ENCODE measurements around the gene HPCAL1. TPM values are rescaled to one million over a fixed set of nuclear protein-coding genes. Genes with fewer than 3 reads are reported as not detected.

Gene HPCAL1
- total RNA-seq, 1 donor = 34.4 TPM

DNA sequence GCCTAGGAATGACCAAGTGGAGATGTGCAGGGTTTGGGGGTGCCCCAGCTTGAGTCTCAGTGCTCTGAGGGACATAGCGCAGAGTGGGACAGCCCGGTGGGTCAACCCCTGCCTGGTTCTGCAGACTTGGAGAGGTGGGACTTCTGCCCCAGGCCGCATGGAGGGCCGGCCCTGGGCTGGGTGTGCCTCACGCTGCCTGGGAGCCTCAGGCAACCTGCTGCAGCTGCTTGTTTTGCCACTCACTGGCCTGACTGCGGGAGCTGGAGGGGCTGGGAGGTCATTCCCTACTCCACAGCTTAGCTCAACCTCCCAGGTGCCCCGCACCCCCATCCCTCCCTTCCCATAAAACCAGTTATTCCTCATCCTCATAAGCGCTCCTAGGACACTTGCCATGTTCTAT, 112.3 kb downstream of the HPCAL1 start:
- TF ChIP-seq, protein P1, sequence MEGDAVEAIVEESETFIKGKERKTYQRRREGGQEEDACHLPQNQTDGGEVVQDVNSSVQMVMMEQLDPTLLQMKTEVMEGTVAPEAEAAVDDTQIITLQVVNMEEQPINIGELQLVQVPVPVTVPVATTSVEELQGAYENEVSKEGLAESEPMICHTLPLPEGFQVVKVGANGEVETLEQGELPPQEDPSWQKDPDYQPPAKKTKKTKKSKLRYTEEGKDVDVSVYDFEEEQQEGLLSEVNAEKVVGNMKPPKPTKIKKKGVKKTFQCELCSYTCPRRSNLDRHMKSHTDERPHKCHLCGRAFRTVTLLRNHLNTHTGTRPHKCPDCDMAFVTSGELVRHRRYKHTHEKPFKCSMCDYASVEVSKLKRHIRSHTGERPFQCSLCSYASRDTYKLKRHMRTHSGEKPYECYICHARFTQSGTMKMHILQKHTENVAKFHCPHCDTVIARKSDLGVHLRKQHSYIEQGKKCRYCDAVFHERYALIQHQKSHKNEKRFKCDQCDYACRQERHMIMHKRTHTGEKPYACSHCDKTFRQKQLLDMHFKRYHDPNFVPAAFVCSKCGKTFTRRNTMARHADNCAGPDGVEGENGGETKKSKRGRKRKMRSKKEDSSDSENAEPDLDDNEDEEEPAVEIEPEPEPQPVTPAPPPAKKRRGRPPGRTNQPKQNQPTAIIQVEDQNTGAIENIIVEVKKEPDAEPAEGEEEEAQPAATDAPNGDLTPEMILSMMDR (IDR thresholded peaks at IDR 0.05; ENCODE audit: insufficient read depth, low read length) = no peak
- no peak for DNase-seq (ENCODE audit: low read depth)
- H3K4me3 ChIP-seq (ENCODE audit: low read depth, low read length) = no peak overlapping the region

DNA sequence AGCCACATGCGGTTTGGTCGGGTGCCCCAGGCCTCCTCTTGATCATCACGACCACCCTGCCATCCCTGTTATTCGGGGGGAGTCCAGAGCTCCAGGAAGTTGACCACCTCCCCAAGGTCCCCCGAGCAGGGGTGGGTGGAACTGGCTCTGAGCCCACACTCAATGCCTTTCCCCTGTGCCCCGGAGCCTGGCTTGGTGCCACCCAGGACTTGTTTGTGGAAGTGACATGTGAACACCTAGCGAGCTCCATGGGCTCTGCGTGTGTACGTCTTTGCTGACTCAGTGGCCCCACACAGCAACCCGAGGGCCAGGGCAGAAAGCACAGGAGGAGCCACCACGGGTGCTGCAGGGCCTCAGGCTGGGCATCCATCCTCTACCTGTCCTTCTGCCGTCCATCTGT, 112.9 kb downstream of the HPCAL1 start:
- DNase-seq (ENCODE audit: low read depth) = no peak
- TF ChIP-seq, protein P1 (IDR thresholded peaks at IDR 0.05; ENCODE audit: insufficient read depth, low read length) = no peak
- H3K4me3 ChIP-seq (ENCODE audit: low read depth, low read length) = no peak overlapping the region

DNA sequence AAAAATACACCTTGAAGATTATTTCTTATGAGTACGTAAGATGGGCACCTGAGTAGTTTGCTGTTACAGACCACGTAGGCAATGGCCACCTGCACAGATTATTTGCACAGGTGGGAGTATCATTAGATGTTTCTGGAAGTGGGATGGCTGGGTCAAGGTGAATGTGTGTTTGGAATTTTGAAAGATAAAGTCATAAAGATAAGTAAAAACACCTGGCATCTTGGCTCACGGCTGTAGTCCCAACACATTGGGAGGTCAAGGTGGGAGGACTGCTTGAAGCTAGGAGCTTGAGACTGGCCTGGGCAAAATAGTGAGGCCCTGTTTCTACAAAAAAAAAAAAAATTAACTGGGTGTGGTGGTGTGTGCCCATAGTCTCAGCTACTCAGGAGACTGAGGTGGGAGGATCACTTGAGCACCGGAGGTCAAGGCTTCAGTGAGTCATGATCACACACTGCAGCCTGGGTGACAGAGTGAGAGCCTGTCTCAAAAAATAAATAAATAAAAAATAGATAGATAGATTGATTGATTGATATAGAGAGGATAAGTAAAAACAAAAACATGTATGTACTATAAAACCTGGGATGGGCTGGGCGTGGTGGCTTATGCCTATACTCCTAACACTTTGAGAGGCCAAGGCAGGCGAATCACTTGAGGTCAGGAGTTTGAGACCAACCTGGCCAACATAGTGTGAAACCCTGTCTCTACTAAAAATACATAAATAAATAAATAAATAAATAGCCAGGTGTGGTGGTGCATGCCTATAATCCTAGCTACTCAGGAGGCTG, 115.0 kb downstream of the HPCAL1 start:
- DNase-seq (ENCODE audit: low read depth) = no peak
- TF ChIP-seq, protein P1 (IDR thresholded peaks at IDR 0.05; ENCODE audit: insufficient read depth, low read length) = no peak
- no peak overlapping the region for H3K4me3 ChIP-seq (ENCODE audit: low read depth, low read length)

DNA sequence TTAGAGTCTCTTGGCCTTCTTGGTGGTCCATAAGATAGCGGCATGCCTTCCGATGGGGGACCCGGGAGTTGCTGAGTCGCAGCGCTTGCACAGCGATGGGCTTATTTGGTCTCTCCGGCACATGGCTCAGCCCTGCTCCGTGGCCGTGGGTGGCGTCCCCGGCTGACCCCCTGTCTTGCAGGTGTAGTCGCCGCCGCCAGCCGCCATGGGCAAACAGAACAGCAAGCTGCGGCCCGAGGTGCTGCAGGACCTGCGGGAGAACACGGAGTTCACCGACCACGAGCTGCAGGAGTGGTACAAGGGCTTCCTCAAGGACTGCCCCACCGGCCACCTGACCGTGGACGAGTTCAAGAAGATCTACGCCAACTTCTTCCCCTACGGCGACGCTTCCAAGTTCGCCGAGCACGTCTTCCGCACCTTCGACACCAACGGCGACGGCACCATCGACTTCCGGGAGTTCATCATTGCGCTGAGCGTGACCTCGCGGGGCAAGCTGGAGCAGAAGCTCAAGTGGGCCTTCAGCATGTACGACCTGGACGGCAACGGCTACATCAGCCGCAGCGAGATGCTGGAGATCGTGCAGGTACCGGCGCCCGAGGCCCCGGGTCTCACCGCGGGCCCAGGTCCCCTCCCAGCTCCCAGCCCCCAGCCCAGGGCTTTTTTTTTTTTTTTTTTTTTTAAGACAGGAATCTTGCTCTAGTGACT, 117.0 kb downstream of the HPCAL1 start:
- no peak overlapping the region for H3K4me3 ChIP-seq (ENCODE audit: low read depth, low read length)
- TF ChIP-seq, protein P1 (IDR thresholded peaks at IDR 0.05; ENCODE audit: insufficient read depth, low read length) = no peak
- DNase-seq (ENCODE audit: low read depth) = no peak

DNA sequence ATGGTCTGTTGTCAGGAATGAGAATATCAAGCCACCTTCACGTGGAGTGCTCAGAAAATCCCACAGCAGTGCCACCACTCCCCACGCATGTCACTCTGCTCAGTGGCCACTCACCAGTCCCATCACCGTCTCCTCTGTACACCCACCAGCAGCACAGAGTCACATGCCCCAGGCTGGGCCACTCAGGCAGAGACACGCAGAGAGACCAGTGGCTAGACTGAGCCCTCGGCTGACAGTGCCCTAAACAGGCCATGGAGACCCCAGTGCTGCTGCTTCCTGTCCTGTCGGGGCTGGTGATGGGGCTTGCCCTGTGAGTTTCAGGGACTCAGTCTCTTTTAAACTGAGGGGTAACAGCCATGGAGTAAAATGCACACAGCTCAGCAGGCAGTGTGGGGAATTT, 119.5 kb downstream of the HPCAL1 start:
- TF ChIP-seq, protein P1 (IDR thresholded peaks at IDR 0.05; ENCODE audit: insufficient read depth, low read length) = no peak

DNA sequence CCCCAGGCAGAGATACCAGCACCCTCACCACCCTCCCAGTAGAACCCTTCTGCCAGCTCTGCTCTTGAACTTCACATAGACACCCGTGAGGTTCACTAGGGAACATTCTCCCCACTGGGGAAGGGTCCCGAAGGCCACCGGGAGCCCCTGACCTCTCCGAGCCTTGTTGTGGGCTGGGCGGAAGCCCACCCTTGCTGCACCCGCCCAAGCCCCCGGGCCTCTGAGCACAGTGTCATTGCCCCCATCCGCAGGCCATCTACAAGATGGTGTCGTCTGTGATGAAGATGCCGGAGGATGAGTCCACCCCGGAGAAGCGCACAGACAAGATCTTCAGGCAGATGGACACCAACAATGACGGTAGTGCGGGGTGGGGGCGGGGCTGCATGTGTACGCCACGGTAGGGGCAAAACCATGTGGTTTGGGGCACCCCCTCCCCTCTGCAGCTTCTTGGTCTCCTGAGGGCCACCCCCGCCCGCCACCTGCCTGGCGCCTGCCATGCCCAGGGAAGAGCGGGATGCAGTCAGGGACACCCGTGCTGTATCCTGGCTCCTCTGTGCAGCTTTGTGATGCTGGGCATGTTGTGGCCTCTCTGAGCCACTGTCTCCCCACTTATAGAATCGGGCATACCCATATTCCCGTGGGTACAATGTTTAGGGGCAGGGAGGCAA, 120.2 kb downstream of the HPCAL1 start:
- DNase-seq (ENCODE audit: low read depth) = no peak
- TF ChIP-seq, protein P1 (IDR thresholded peaks at IDR 0.05; ENCODE audit: insufficient read depth, low read length) = no peak

More for the DNA sequence above, 119.5 kb downstream of the HPCAL1 start:
- no peak for DNase-seq (ENCODE audit: low read depth)
- no peak overlapping the region for H3K4me3 ChIP-seq (ENCODE audit: low read depth, low read length)

More for the DNA sequence above, 120.2 kb downstream of the HPCAL1 start:
- no peak overlapping the region for H3K4me3 ChIP-seq (ENCODE audit: low read depth, low read length)

Measured in fibroblast of the aortic adventitia (primary cell).